Fibroblast of lung (primary cell): ENCODE results near the gene CCIN.

Experiments
- EZH2 ChIP-seq: IDR thresholded peaks from 2 replicates; pipeline ENCODE4 v1.5.1; 2012; ENCODE audit warnings: low read length, control low read depth, mild to moderate bottlenecking; ENCODE audit errors: missing control alignments
- TF ChIP-seq, protein P1 (sequence below), 2 donors: IDR thresholded peaks in 1 of 2; conservative IDR thresholded peaks in 1 of 2; 1 replicate in 1 of 2; 2 replicates in 1 of 2; pipeline ENCODE4 v1.5.1; 2011 to 2012; ENCODE audit warnings: low read length in 2 of 2, control low read depth in 1 of 2, inconsistent platforms in 1 of 2, low read depth in 1 of 2, mild to moderate bottlenecking in 1 of 2

DNA sequence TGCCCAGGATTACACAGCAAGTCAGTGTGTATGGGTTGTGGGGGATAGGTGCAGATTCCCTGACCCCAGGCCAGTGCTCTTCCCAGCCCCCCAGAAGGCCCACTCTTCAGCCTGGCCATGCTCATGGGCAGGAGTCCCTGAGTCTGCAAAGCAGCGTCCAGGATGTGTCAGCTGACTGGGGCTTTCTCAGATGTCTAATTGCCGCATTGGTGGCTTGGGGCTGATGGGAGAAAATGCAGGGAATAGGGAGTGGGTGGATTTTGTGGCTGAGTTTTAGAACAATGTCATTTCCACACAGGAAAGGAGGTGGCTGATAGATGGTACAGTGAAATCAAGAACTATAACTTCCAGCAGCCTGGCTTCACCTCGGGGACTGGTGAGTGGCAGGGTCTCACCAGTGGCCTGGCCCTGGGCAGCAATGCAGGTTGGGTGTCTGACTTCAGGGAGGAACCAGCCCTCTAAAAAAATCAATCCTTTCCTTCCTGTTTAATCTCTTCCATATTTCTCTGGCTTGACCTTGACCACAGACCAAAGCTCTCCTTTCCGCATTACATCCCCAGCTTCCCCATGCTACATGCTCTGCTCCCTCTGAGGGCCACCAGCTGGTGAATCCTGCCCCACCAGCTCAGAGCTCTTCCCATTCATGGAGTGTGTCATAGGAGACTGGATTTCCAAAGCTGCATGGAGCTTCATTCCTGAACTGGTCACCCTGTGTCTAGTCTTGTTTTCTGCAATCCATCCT, 18.4 kb upstream of the CCIN start:
- TF ChIP-seq, protein P1, sequence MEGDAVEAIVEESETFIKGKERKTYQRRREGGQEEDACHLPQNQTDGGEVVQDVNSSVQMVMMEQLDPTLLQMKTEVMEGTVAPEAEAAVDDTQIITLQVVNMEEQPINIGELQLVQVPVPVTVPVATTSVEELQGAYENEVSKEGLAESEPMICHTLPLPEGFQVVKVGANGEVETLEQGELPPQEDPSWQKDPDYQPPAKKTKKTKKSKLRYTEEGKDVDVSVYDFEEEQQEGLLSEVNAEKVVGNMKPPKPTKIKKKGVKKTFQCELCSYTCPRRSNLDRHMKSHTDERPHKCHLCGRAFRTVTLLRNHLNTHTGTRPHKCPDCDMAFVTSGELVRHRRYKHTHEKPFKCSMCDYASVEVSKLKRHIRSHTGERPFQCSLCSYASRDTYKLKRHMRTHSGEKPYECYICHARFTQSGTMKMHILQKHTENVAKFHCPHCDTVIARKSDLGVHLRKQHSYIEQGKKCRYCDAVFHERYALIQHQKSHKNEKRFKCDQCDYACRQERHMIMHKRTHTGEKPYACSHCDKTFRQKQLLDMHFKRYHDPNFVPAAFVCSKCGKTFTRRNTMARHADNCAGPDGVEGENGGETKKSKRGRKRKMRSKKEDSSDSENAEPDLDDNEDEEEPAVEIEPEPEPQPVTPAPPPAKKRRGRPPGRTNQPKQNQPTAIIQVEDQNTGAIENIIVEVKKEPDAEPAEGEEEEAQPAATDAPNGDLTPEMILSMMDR (conservative IDR thresholded peaks at IDR 0.05 in 1 of 2, IDR thresholded peaks at IDR 0.05 in 1 of 2; ENCODE audit: low read depth in 1 of 2, low read length in 2 of 2), result no peak
- TF ChIP-seq EZH2, result no peak
